Upper lobe of right lung (tissue), 1 donor: ENCODE results near the gene ELOVL5. TPM values are rescaled to one million over a fixed set of nuclear protein-coding genes. Genes with fewer than 3 reads are reported as not detected.
A peak's percentile ranks its signal among the peaks of the same experiment; 100 is the strongest.

Experiments used
- ATAC-seq: fragments of 200-7000 bp; cut with Tn5 transposase; one replicate; pipeline ENCODE4 v1.9.1; 2020; ENCODE audit warnings: mild to moderate bottlenecking, moderate library complexity
- DNase-seq: peaks from one replicate; pipeline ENCODE4 v3.0.0-alpha.2; 2020
- H3K27ac ChIP-seq: fragments of 200-600 bp; one replicate; pipeline ENCODE4 v1.8.0; 2022
- H3K27me3 ChIP-seq: fragments of 200-600 bp; one replicate; pipeline ENCODE4 v1.8.0; 2022; ENCODE audit warnings: mild to moderate bottlenecking
- H3K36me3 ChIP-seq: fragments of 200-600 bp; one replicate; pipeline ENCODE4 v1.8.0; 2022
- H3K4me1 ChIP-seq: fragments of 200-600 bp; one replicate; pipeline ENCODE4 v1.8.0; 2022
- H3K4me3 ChIP-seq: fragments of 200-600 bp; one replicate; pipeline ENCODE4 v1.8.0; 2022; ENCODE audit warnings: mild to moderate bottlenecking
- H3K9me3 ChIP-seq: fragments of 200-600 bp; one replicate; pipeline ENCODE4 v1.8.0; 2022
- CTCF ChIP-seq: fragments of 200-600 bp; IDR thresholded peaks from one replicate; pipeline ENCODE4 v1.8.0; 2022; ENCODE audit warnings: antibody characterized with exemption
- intact Hi-C: fragments of 100-400 bp; cut with DNase I; formaldehyde crosslinking; loops from one replicate; pipeline ENCODE4 v1.11.0; 2022
- total RNA-seq: library from RNA; stranded (reverse); fragmentation: NEBNext Ultra II Directional; extraction: Animal tissue kit (Norgen Biotek cat#: 25700); gene quantifications from one replicate; pipeline ENCODE4 v1.2.1, GENCODE V29; 2021
- donor health status: DM: no; HTN: yes; CAD: no; lungs with severe emphysema.

The ELOVL5 gene
- total RNA-seq, 1 donor from 2014 or later = 80.4 TPM

- Histone ChIP-seq H3K4me1 (peaks cover 27% of the 10 kb centered on the region), H3K36me3 (peaks cover 11% of the 10 kb centered on the region), H3K27ac (no peak overlapping the region), H3K9me3 (no peaks in the 10 kb centered on the region), H3K27me3 (no peaks in the 10 kb centered on the region), H3K4me3 (no peak overlapping the region)
- intact Hi-C loops = no loop called here
- no peak for ATAC-seq
- DNase-seq = no peak
- no peak for TF ChIP-seq CTCF
These were observed 63.8 kb downstream of the ELOVL5 start for GRCh38 chr6:53284901-53285300.

- DNase-seq = no peak
- no peaks in the 10 kb centered on the region for H3K27me3 ChIP-seq
- peaks cover 9% of the 10 kb centered on the region for H3K36me3 ChIP-seq
- ATAC-seq = no peak
- H3K4me1 ChIP-seq = peaks cover 27% of the 10 kb centered on the region
- intact Hi-C loops = no loop called here
- no peaks in the 10 kb centered on the region for H3K9me3 ChIP-seq
- TF ChIP-seq CTCF = no peak
- no peak overlapping the region for H3K27ac ChIP-seq
- no peak overlapping the region for H3K4me3 ChIP-seq
These were observed 66.0 kb downstream of the ELOVL5 start for GRCh38 chr6:53282741-53283140.

GRCh38 chr6:53282234-53282633 lies 66.5 kb downstream of the ELOVL5 start:
- peaks cover 5% of the 10 kb centered on the region for H3K36me3 ChIP-seq
- H3K27ac ChIP-seq = no peak overlapping the region
- H3K9me3 ChIP-seq = no peaks in the 10 kb centered on the region
- DNase-seq (no peak), ATAC-seq (peak; percentile 56)
- H3K4me1 ChIP-seq = peaks cover 27% of the 10 kb centered on the region
- TF ChIP-seq CTCF = no peak
- no peaks in the 10 kb centered on the region for H3K27me3 ChIP-seq
- intact Hi-C loops = no loop called here
- no peak overlapping the region for H3K4me3 ChIP-seq

- Histone ChIP-seq H3K4me1 (peaks cover 27% of the 10 kb centered on the region), H3K9me3 (no peaks in the 10 kb centered on the region), H3K4me3 (no peak overlapping the region), H3K27me3 (no peaks in the 10 kb centered on the region), H3K27ac (no peak overlapping the region), H3K36me3 (peaks cover 5% of the 10 kb centered on the region)
- no peak for TF ChIP-seq CTCF
- DNase-seq = no peak
- intact Hi-C loops = no loop called here
- peak; percentile 83 for ATAC-seq
These were observed 67.1 kb downstream of the ELOVL5 start for GRCh38 chr6:53281518-53282215.

- no peak overlapping the region for H3K27ac ChIP-seq
- intact Hi-C loops = no loop called here
These were observed 68.5 kb downstream of the ELOVL5 start for GRCh38 chr6:53280207-53280606.

More at GRCh38 chr6:53280207-53280606, 68.5 kb downstream of the ELOVL5 start:
- H3K4me1 ChIP-seq = peaks cover 27% of the 10 kb centered on the region
- H3K27me3 ChIP-seq = no peaks in the 10 kb centered on the region
- TF ChIP-seq CTCF = no peak
- peaks cover 7% of the 10 kb centered on the region for H3K36me3 ChIP-seq
- ATAC-seq (no peak), DNase-seq (no peak)
- no peaks in the 10 kb centered on the region for H3K9me3 ChIP-seq
- H3K4me3 ChIP-seq = no peak overlapping the region
